ENCODE results near the gene LRRC59.

LRRC59 gene

GRCh38 chr17:50439008-50439407 lies 41.7 kb upstream of the LRRC59 start:
- no peak overlapping the region for H3K27ac ChIP-seq (replicated peaks)
- no peak for DNase-seq (ENCODE audit: low read depth in 1 of 2, low spot score in 1 of 2)
- TF ChIP-seq POLR2AphosphoS5 (IDR thresholded peaks at IDR 0.05; ENCODE audit: low read depth) (no peak), SPI1 (IDR thresholded peaks at IDR 0.05; ENCODE audit: borderline replicate concordance, low read depth) (no peak), GABPA (IDR thresholded peaks at IDR 0.05; ENCODE audit: low read depth) (no peak)
- TF ChIP-seq, protein P1, sequence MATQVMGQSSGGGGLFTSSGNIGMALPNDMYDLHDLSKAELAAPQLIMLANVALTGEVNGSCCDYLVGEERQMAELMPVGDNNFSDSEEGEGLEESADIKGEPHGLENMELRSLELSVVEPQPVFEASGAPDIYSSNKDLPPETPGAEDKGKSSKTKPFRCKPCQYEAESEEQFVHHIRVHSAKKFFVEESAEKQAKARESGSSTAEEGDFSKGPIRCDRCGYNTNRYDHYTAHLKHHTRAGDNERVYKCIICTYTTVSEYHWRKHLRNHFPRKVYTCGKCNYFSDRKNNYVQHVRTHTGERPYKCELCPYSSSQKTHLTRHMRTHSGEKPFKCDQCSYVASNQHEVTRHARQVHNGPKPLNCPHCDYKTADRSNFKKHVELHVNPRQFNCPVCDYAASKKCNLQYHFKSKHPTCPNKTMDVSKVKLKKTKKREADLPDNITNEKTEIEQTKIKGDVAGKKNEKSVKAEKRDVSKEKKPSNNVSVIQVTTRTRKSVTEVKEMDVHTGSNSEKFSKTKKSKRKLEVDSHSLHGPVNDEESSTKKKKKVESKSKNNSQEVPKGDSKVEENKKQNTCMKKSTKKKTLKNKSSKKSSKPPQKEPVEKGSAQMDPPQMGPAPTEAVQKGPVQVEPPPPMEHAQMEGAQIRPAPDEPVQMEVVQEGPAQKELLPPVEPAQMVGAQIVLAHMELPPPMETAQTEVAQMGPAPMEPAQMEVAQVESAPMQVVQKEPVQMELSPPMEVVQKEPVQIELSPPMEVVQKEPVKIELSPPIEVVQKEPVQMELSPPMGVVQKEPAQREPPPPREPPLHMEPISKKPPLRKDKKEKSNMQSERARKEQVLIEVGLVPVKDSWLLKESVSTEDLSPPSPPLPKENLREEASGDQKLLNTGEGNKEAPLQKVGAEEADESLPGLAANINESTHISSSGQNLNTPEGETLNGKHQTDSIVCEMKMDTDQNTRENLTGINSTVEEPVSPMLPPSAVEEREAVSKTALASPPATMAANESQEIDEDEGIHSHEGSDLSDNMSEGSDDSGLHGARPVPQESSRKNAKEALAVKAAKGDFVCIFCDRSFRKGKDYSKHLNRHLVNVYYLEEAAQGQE (IDR thresholded peaks at IDR 0.05; ENCODE audit: insufficient replicate concordance, low read depth), result no peak
- TF ChIP-seq, protein P2, sequence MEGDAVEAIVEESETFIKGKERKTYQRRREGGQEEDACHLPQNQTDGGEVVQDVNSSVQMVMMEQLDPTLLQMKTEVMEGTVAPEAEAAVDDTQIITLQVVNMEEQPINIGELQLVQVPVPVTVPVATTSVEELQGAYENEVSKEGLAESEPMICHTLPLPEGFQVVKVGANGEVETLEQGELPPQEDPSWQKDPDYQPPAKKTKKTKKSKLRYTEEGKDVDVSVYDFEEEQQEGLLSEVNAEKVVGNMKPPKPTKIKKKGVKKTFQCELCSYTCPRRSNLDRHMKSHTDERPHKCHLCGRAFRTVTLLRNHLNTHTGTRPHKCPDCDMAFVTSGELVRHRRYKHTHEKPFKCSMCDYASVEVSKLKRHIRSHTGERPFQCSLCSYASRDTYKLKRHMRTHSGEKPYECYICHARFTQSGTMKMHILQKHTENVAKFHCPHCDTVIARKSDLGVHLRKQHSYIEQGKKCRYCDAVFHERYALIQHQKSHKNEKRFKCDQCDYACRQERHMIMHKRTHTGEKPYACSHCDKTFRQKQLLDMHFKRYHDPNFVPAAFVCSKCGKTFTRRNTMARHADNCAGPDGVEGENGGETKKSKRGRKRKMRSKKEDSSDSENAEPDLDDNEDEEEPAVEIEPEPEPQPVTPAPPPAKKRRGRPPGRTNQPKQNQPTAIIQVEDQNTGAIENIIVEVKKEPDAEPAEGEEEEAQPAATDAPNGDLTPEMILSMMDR (IDR thresholded peaks at IDR 0.05; ENCODE audit: insufficient read depth, low read length), result no peak
- H3K27me3 ChIP-seq (ENCODE audit: insufficient read depth, poor library complexity, severe bottlenecking), result no peaks in the 10 kb centered on the region
- H3K4me3 ChIP-seq (replicated peaks; ENCODE audit: insufficient read depth, low read length), result no peak overlapping the region

- H3K4me3 ChIP-seq (replicated peaks; ENCODE audit: insufficient read depth, low read length), result no peak overlapping the region
- H3K27ac ChIP-seq (replicated peaks), result no peak overlapping the region
- H3K27me3 ChIP-seq (ENCODE audit: insufficient read depth, poor library complexity, severe bottlenecking), result no peaks in the 10 kb centered on the region
- TF ChIP-seq, protein P1 (IDR thresholded peaks at IDR 0.05; ENCODE audit: insufficient replicate concordance, low read depth), result no peak
- TF ChIP-seq, protein P2 (IDR thresholded peaks at IDR 0.05; ENCODE audit: insufficient read depth, low read length), result no peak
- TF ChIP-seq SPI1 (IDR thresholded peaks at IDR 0.05; ENCODE audit: borderline replicate concordance, low read depth) (no peak), POLR2AphosphoS5 (IDR thresholded peaks at IDR 0.05; ENCODE audit: low read depth) (no peak), GABPA (IDR thresholded peaks at IDR 0.05; ENCODE audit: low read depth) (no peak)
- no peak for DNase-seq (ENCODE audit: low read depth in 1 of 2, low spot score in 1 of 2)
These were observed 40.1 kb upstream of the LRRC59 start for GRCh38 chr17:50437409-50437808.

DNA sequence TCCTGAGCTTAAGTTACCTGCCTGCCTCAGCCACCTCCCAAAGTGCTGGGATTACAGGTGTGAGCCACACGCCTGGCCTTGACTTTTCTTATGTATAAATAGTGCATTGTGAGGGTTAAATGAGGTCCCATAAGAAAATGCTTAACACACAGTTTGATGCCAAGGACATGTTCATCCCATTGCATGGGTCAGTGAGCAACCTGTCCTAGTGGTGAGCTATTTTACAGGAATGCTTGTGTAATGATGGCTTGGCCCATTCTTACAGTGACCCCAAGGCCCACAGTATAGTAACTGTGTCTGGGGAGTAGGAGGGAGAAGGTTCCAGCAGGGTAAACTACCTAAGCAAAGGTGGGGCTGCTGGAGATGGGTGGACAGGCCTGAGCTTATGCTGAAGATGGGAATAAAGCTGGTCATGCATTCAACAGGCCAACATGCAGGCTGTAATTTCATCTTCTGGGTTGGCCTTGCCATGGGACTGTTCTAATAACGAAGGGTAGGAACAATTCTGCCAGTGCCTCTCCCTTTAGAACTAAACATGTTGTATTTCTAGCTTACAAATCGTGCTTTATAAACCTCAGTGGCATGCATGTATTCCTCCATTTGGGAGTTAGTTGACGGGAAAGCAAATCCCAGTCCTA lies 34.9 kb upstream of the LRRC59 start:
- peaks cover 3% of the 10 kb centered on the region for H3K27me3 ChIP-seq (ENCODE audit: insufficient read depth, poor library complexity, severe bottlenecking)
- TF ChIP-seq SPI1 (IDR thresholded peaks at IDR 0.05; ENCODE audit: borderline replicate concordance, low read depth), result no peak
- TF ChIP-seq GABPA (IDR thresholded peaks at IDR 0.05; ENCODE audit: low read depth), result no peak
- no peak for TF ChIP-seq POLR2AphosphoS5 (IDR thresholded peaks at IDR 0.05; ENCODE audit: low read depth)
- TF ChIP-seq, protein P2 (IDR thresholded peaks at IDR 0.05; ENCODE audit: insufficient read depth, low read length), result no peak
- TF ChIP-seq, protein P1 (IDR thresholded peaks at IDR 0.05; ENCODE audit: insufficient replicate concordance, low read depth), result no peak
- DNase-seq (ENCODE audit: low read depth in 1 of 2, low spot score in 1 of 2), result no peak
- no peak overlapping the region for H3K4me3 ChIP-seq (replicated peaks; ENCODE audit: insufficient read depth, low read length)
- H3K27ac ChIP-seq (replicated peaks), result no peak overlapping the region

All from HL-60 (cell line).